GM23338 (cell line): Measurements from ENCODE around the gene EFS.

Experiments
- CREB1 ChIP-seq: fragments of 250-450 bp; sonication (Bioruptor Pico); IDR thresholded peaks from 2 replicates; pipeline ENCODE4 v1.5.0; 2020; ENCODE audit warnings: low read depth, mild to moderate bottlenecking, moderate library complexity
- CTCF ChIP-seq, 2 experiments: fragments of 200-600 bp in 1 of 2; sonication (generic) in 1 of 2; conservative IDR thresholded peaks; 2 replicates each; pipeline versions ENCODE4 v1.5.1 to v1.6.1; 2016 to 2017; ENCODE audit warnings: antibody characterized with exemption in 2 of 2, low read depth in 2 of 2, mild to moderate bottlenecking in 2 of 2, moderate library complexity in 1 of 2
- ETS1 ChIP-seq: IDR thresholded peaks from 2 replicates; pipeline ENCODE4 v1.6.1; 2016; ENCODE audit warnings: antibody characterized with exemption
- EZH2 ChIP-seq: fragments of 200-600 bp; sonication (generic); IDR thresholded peaks from one replicate; pipeline ENCODE4 v1.8.0; 2017; ENCODE audit warnings: antibody characterized with exemption, mild to moderate bottlenecking, low read depth; ENCODE audit not compliant: unreplicated experiment
- EZH2phosphoT487 ChIP-seq: fragments of 200-600 bp; sonication (generic); IDR thresholded peaks from one replicate; pipeline ENCODE4 v1.8.1; 2018; ENCODE audit warnings: antibody characterized with exemption; ENCODE audit not compliant: unreplicated experiment
- NANOG ChIP-seq: IDR thresholded peaks from 2 replicates; pipeline ENCODE4 v1.6.1; 2016; ENCODE audit warnings: antibody characterized with exemption, borderline replicate concordance
- POLR2AphosphoS5 ChIP-seq: IDR thresholded peaks from 2 replicates; pipeline ENCODE4 v1.6.1; 2016; ENCODE audit warnings: antibody characterized with exemption, low read depth
- REST ChIP-seq: IDR thresholded peaks from one replicate; pipeline ENCODE4 v1.6.1; 2018; ENCODE audit warnings: antibody characterized with exemption; ENCODE audit not compliant: unreplicated experiment
- ZNF462 ChIP-seq: fragments of 250-450 bp; sonication (Bioruptor Pico); IDR thresholded peaks from 2 replicates; pipeline ENCODE4 v1.5.0; 2020; ENCODE audit warnings: mild to moderate bottlenecking, moderate library complexity

GRCh38 chr14:23355871-23356435 lies 9.0 kb downstream of the EFS start:
- TF ChIP-seq CTCF (conservative IDR thresholded peaks at IDR 0.05; ENCODE audit: low read depth in 2 of 2) (no peak), NANOG (no peak), EZH2 (no peak), CREB1 (CRISPR knock-in tag) (no peak), ETS1 (no peak), EZH2phosphoT487 (no peak), REST (no peak), POLR2AphosphoS5 (no peak), ZNF462 (no peak)
